ENCODE results near the gene PXK.

GRCh38 chr3:58337190-58337589, 4.5 kb downstream of the PXK start:
- TF ChIP-seq POLR2A (IDR thresholded peaks at IDR 0.05; ENCODE audit: low read length) (no peak), GATA1 (IDR thresholded peaks at IDR 0.05; ENCODE audit: low read depth, low read length) (no peak)

Measured in erythroblast (primary cell).